GM18861 (cell line): ENCODE results near the gene MYH14.

Experiments
- ATAC-seq: cut with Tn5 transposase; IDR thresholded peaks from one replicate; pipeline ENCODE4 v1.9.1; 2021; ENCODE audit not compliant: unreplicated experiment

MYH14 gene

GRCh38 chr19:50358483-50359327 lies 155.3 kb downstream of the MYH14 start:
- no peak for ATAC-seq

- no peak for ATAC-seq
These were observed 156.0 kb downstream of the MYH14 start for GRCh38 chr19:50359328-50359818.
